SJCRH30 (cell line): ENCODE data around the gene TAF1L. TPM values are rescaled to one million over a fixed set of nuclear protein-coding genes. Genes with fewer than 3 reads are reported as not detected.

Experiments used
- total RNA-seq: library from RNA; depleted of rRNA; stranded (reverse); fragments of >200 nt; shearing (Covaris generic); gene quantifications from 2 replicates; pipeline ENCODE4 v1.2.3, GENCODE V29; 2014; rRNA removed

Gene TAF1L
- total RNA-seq, 1 experiment from 2014 or later: 0.02 TPM

Other genes starting within 250 kb of the TAF1L start
- gene RIGI, start 109.5 kb downstream of the TAF1L start, total RNA-seq: 4.2 and 4.4 TPM in 2 replicates
- 2.2 and 3.1 TPM in 2 replicates for gene SMIM27, start 83.3 kb downstream of the TAF1L start, total RNA-seq
- gene TOPORS, start 83.1 kb downstream of the TAF1L start, total RNA-seq: 29.1 and 32.1 TPM in 2 replicates
- gene NDUFB6, start 62.5 kb downstream of the TAF1L start, total RNA-seq: 73.1 and 75.1 TPM in 2 replicates
- not detected in 2 replicates for gene TMEM215, start 147.9 kb upstream of the TAF1L start, total RNA-seq